ENCODE measurements around the gene BIRC2. TPM values are rescaled to one million over a fixed set of nuclear protein-coding genes. Genes with fewer than 3 reads are reported as not detected.
"Not testable (repeated sequence)": the region's sequence is repeated elsewhere in the genome, so short reads cannot be mapped to it uniquely, and the experiment has no call there.

Gene BIRC2
- total RNA-seq, 1 donor from 2014 or later, result 54.7 TPM

GRCh38 chr11:102322560-102322959 is 24.5 kb upstream of the BIRC2 start:
- no peak for DNase-seq (ENCODE audit: extremely low read depth, low read depth, low spot score)

- no peak for DNase-seq (ENCODE audit: extremely low read depth, low read depth, low spot score)
Measured at GRCh38 chr11:102323542-102324251, 23.3 kb upstream of the BIRC2 start.

GRCh38 chr11:102325088-102325487 is 21.9 kb upstream of the BIRC2 start:
- DNase-seq (ENCODE audit: extremely low read depth, low read depth, low spot score), result no peak

GRCh38 chr11:102328748-102329147 is 18.3 kb upstream of the BIRC2 start:
- no peak for DNase-seq (ENCODE audit: extremely low read depth, low read depth, low spot score)

- DNase-seq (ENCODE audit: extremely low read depth, low read depth, low spot score), result no peak
Measured at GRCh38 chr11:102330231-102330630, 16.8 kb upstream of the BIRC2 start.

GRCh38 chr11:102331341-102331740 is 15.7 kb upstream of the BIRC2 start:
- DNase-seq (ENCODE audit: extremely low read depth, low read depth, low spot score), result no peak

- DNase-seq (ENCODE audit: extremely low read depth, low read depth, low spot score), result no peak
Measured at GRCh38 chr11:102332611-102332994, 14.4 kb upstream of the BIRC2 start.

GRCh38 chr11:102338479-102339010 is 8.5 kb upstream of the BIRC2 start:
- DNase-seq (ENCODE audit: extremely low read depth, low read depth, low spot score), result no peak

GRCh38 chr11:102341311-102341710 is 5.7 kb upstream of the BIRC2 start:
- DNase-seq (ENCODE audit: extremely low read depth, low read depth, low spot score), result not testable (repeated sequence)

- peak; percentile 75 for DNase-seq (ENCODE audit: extremely low read depth, low read depth, low spot score)
Measured at GRCh38 chr11:102341844-102342318, 5.1 kb upstream of the BIRC2 start.

GRCh38 chr11:102343809-102344208 is 3.2 kb upstream of the BIRC2 start:
- DNase-seq (ENCODE audit: extremely low read depth, low read depth, low spot score), result no peak

GRCh38 chr11:102345904-102346303 is 1.1 kb upstream of the BIRC2 start:
- DNase-seq (ENCODE audit: extremely low read depth, low read depth, low spot score), result no peak

GRCh38 chr11:102346456-102346747 is 612 bp upstream of the BIRC2 start:
- DNase-seq (ENCODE audit: extremely low read depth, low read depth, low spot score), result no peak

- DNase-seq (ENCODE audit: extremely low read depth, low read depth, low spot score), result no peak
Measured at GRCh38 chr11:102347462-102348370, 702 bp downstream of the BIRC2 start.

GRCh38 chr11:102357116-102357515 is 10.1 kb downstream of the BIRC2 start:
- no peak for DNase-seq (ENCODE audit: extremely low read depth, low read depth, low spot score)

GRCh38 chr11:102359372-102359771 is 12.4 kb downstream of the BIRC2 start:
- no peak for DNase-seq (ENCODE audit: extremely low read depth, low read depth, low spot score)

GRCh38 chr11:102360681-102361080 is 13.7 kb downstream of the BIRC2 start:
- DNase-seq (ENCODE audit: extremely low read depth, low read depth, low spot score), result no peak

GRCh38 chr11:102361086-102362031 is 14.3 kb downstream of the BIRC2 start:
- DNase-seq (ENCODE audit: extremely low read depth, low read depth, low spot score), result no peak

- DNase-seq (ENCODE audit: extremely low read depth, low read depth, low spot score), result no peak
Measured at GRCh38 chr11:102364991-102365390, 18.0 kb downstream of the BIRC2 start.

GRCh38 chr11:102367364-102367763 is 20.4 kb downstream of the BIRC2 start:
- DNase-seq (ENCODE audit: extremely low read depth, low read depth, low spot score), result no peak

- DNase-seq (ENCODE audit: extremely low read depth, low read depth, low spot score), result no peak
Measured at GRCh38 chr11:102368472-102368871, 21.5 kb downstream of the BIRC2 start.

Data from glomerular endothelial cell (primary cell).